WTC11 (cell line): Measurements from ENCODE around the gene ISG20L2. TPM values are rescaled to one million over a fixed set of nuclear protein-coding genes. Genes with fewer than 3 reads are reported as not detected.
A peak's percentile ranks its signal among the peaks of the same experiment; 100 is the strongest.

Experiments
- ATAC-seq: fragments of 200-7000 bp; cut with Tn5 transposase; 2 replicates; pipeline ENCODE4 v1.10.0; 2021; ENCODE audit warnings: mild to moderate bottlenecking, moderate library complexity
- CTCF ChIA-PET: fragments of 300-600 bp; sonication (Branson Sonifier 250); formaldehyde crosslinking; loops from one replicate; lab custom pipeline; 2021; ENCODE audit warnings: antibody characterized with exemption; lab: Charles Lee
- POLR2A ChIA-PET: fragments of 350-600 bp; sonication (Branson Sonifier 250); formaldehyde crosslinking; loops from one replicate; lab custom pipeline; 2021; ENCODE audit warnings: antibody characterized with exemption; lab: Charles Lee
- DNase-seq: peaks from one replicate; pipeline ENCODE4 v3.0.0; 2021; ENCODE audit warnings: low spot score
- H3K27ac Mint-ChIP-seq: 2 replicates; pipeline ENCODE4 v1.8.0; 2021; ENCODE audit warnings: mixed read lengths
- H3K27me3 Mint-ChIP-seq: 2 replicates; pipeline ENCODE4 v1.8.0; 2021; ENCODE audit warnings: low read depth, mild to moderate bottlenecking, moderate library complexity, mixed read lengths
- H3K36me3 Mint-ChIP-seq: 2 replicates; pipeline ENCODE4 v1.8.0; 2021; ENCODE audit warnings: mixed read lengths
- H3K4me1 Mint-ChIP-seq: 2 replicates; pipeline ENCODE4 v1.8.0; 2022; ENCODE audit warnings: mixed read lengths
- H3K4me3 Mint-ChIP-seq: 2 replicates; pipeline ENCODE4 v1.8.0; 2021; ENCODE audit warnings: mild to moderate bottlenecking, moderate library complexity, mixed read lengths
- H3K9me3 Mint-ChIP-seq: 2 replicates; pipeline ENCODE4 v1.8.0; 2021; ENCODE audit warnings: mixed read lengths
- ATF1 ChIP-seq: sonication (generic); formaldehyde crosslinking; IDR thresholded peaks from 2 replicates; pipeline ENCODE4 v1.8.1; 2023; ENCODE audit warnings: mild to moderate bottlenecking, moderate library complexity, missing genetic modification reagents
- E2F4 ChIP-seq: sonication (generic); formaldehyde crosslinking; IDR thresholded peaks from 2 replicates; pipeline ENCODE4 v1.8.1; 2022; ENCODE audit warnings: low read depth, mild to moderate bottlenecking, moderate library complexity, missing genetic modification reagents, borderline replicate concordance
- ERG ChIP-seq: fragments of 250-450 bp; sonication (Bioruptor Pico); IDR thresholded peaks from 2 replicates; pipeline ENCODE4 v1.8.0; 2021; ENCODE audit warnings: mild to moderate bottlenecking
- ETV6 ChIP-seq: sonication (generic); formaldehyde crosslinking; IDR thresholded peaks from 2 replicates; pipeline ENCODE4 v1.8.1; 2022; ENCODE audit warnings: mild to moderate bottlenecking, missing genetic modification reagents
- HMGXB4 ChIP-seq: sonication (generic); formaldehyde crosslinking; IDR thresholded peaks from 2 replicates; pipeline ENCODE4 v1.8.1; 2023; ENCODE audit warnings: mild to moderate bottlenecking, moderate library complexity, missing genetic modification reagents
- JUN ChIP-seq: sonication (generic); formaldehyde crosslinking; IDR thresholded peaks from 2 replicates; pipeline ENCODE4 v1.8.0; 2023; ENCODE audit warnings: mild to moderate bottlenecking, missing genetic modification reagents
- MYBL2 ChIP-seq: sonication (generic); formaldehyde crosslinking; IDR thresholded peaks from 2 replicates; pipeline ENCODE4 v1.8.1; 2023; ENCODE audit warnings: mild to moderate bottlenecking, moderate library complexity, missing genetic modification reagents
- NFYB ChIP-seq: sonication (generic); formaldehyde crosslinking; conservative IDR thresholded peaks from 2 replicates; pipeline ENCODE4 v1.8.0; 2022; ENCODE audit warnings: low read depth, missing genetic modification reagents
- TEAD1 ChIP-seq: sonication (generic); formaldehyde crosslinking; IDR thresholded peaks from 2 replicates; pipeline ENCODE4 v1.8.0; 2022; ENCODE audit warnings: mild to moderate bottlenecking, missing genetic modification reagents
- TEAD4 ChIP-seq: sonication (generic); formaldehyde crosslinking; IDR thresholded peaks from 2 replicates; pipeline ENCODE4 v1.8.0; 2022; ENCODE audit warnings: mild to moderate bottlenecking, missing genetic modification reagents
- TP53 ChIP-seq: sonication (generic); formaldehyde crosslinking; IDR thresholded peaks from 2 replicates; pipeline ENCODE4 v1.8.1; 2023; ENCODE audit warnings: mild to moderate bottlenecking, missing genetic modification reagents
- ZNF138 ChIP-seq: sonication (generic); formaldehyde crosslinking; conservative IDR thresholded peaks from 2 replicates; pipeline ENCODE4 v1.8.1; 2022; ENCODE audit warnings: mild to moderate bottlenecking, moderate library complexity, missing genetic modification reagents
- ZNF219 ChIP-seq: sonication (generic); formaldehyde crosslinking; IDR thresholded peaks from 2 replicates; pipeline ENCODE4 v1.8.0; 2023; ENCODE audit warnings: missing genetic modification reagents, mild to moderate bottlenecking, borderline replicate concordance
- ZNF281 ChIP-seq: sonication (generic); formaldehyde crosslinking; IDR thresholded peaks from 2 replicates; pipeline ENCODE4 v1.8.0; 2023; ENCODE audit warnings: mild to moderate bottlenecking, missing genetic modification reagents
- ZNF423 ChIP-seq: fragments of 250-450 bp; sonication (Bioruptor Pico); IDR thresholded peaks from 2 replicates; pipeline ENCODE4 v2.1.2; 2022; ENCODE audit warnings: mild to moderate bottlenecking, moderate library complexity
- total RNA-seq: library from RNA; stranded (reverse); gene quantifications from 3 replicates; pipeline ENCODE4 v1.2.3, GENCODE V29; 2021
- TF ChIP-seq, protein P1 (sequence below): sonication (generic); formaldehyde crosslinking; IDR thresholded peaks from 2 replicates; pipeline ENCODE4 v1.8.1; 2022; ENCODE audit warnings: mild to moderate bottlenecking, missing genetic modification reagents, moderate library complexity, borderline replicate concordance
- TF ChIP-seq, protein P2 (sequence below): fragments of 250-450 bp; sonication (Bioruptor Pico); IDR thresholded peaks from 2 replicates; pipeline ENCODE4 v1.9.0; 2021; ENCODE audit warnings: mild to moderate bottlenecking
- TF ChIP-seq, protein P3 (sequence below): sonication (generic); formaldehyde crosslinking; IDR thresholded peaks from 2 replicates; pipeline ENCODE4 v1.8.0; 2022; ENCODE audit warnings: mild to moderate bottlenecking, missing genetic modification reagents
- TF ChIP-seq, protein P4 (sequence below): fragments of 250-450 bp; sonication (Bioruptor Pico); IDR thresholded peaks from 2 replicates; pipeline ENCODE4 v1.9.0; 2021; ENCODE audit warnings: moderate library complexity, mild to moderate bottlenecking, inconsistent platforms, borderline replicate concordance
- TF ChIP-seq, protein P5 (sequence below): sonication (generic); formaldehyde crosslinking; IDR thresholded peaks from 2 replicates; pipeline ENCODE4 v1.8.1; 2023; ENCODE audit warnings: mild to moderate bottlenecking, missing genetic modification reagents
- TF ChIP-seq, protein P6 (sequence below): sonication (generic); formaldehyde crosslinking; conservative IDR thresholded peaks from 2 replicates; pipeline ENCODE4 v1.8.1; 2022; ENCODE audit warnings: mild to moderate bottlenecking, missing genetic modification reagents

ISG20L2 gene
- total RNA-seq, 1 experiment from 2014 or later: 43.8 TPM

GRCh38 chr1:156692925-156693847 lies 35.4 kb downstream of the ISG20L2 start:
- Mint-ChIP-seq H3K36me3 (peaks cover 8% of the 10 kb centered on the region; the same call in 1 of the 2 replicates), H3K4me3 (peak overlapping the region; percentile 62), H3K27me3 (peaks cover 7% of the 10 kb centered on the region; the same call in 1 of the 2 replicates), H3K9me3 (no peaks in the 10 kb centered on the region), H3K27ac (peak overlapping the region; percentile 98), H3K4me1 (peaks cover 69% of the 10 kb centered on the region)
- DNase-seq (peak; percentile 98), ATAC-seq (peak; percentile 73)
- ChIA-PET POLR2A (interaction anchor here (1.0 to 8.0 kb wide), 9 partner anchors 14 to 231 kb away, joined by 3 to 195 read pairs (median 9); partner anchors contain the start of genes CRABP2, HDGF, ISG20L2 and METTL25B), CTCF (interaction anchor here (0.7 to 17.1 kb wide), 12 partner anchors 9 to 212 kb away, joined by 3 to 1553 read pairs (median 8); partner anchors contain the start of genes CRABP2, HAPLN2, INSRR and ISG20L2)
- TF ChIP-seq, protein P1, sequence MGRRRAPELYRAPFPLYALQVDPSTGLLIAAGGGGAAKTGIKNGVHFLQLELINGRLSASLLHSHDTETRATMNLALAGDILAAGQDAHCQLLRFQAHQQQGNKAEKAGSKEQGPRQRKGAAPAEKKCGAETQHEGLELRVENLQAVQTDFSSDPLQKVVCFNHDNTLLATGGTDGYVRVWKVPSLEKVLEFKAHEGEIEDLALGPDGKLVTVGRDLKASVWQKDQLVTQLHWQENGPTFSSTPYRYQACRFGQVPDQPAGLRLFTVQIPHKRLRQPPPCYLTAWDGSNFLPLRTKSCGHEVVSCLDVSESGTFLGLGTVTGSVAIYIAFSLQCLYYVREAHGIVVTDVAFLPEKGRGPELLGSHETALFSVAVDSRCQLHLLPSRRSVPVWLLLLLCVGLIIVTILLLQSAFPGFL (CRISPR knock-in tag): no peak
- TF ChIP-seq TP53 (CRISPR knock-in tag) (no peak), ZNF281 (CRISPR knock-in tag) (peak; percentile 98), TEAD4 (CRISPR knock-in tag) (no peak), NFYB (CRISPR knock-in tag) (no peak), ZNF138 (CRISPR knock-in tag) (no peak), HMGXB4 (no peak), ATF1 (CRISPR knock-in tag) (no peak), E2F4 (CRISPR knock-in tag) (no peak), ZNF423 (CRISPR knock-in tag) (peak; percentile 31; the same call in 1 of the 2 replicates), JUN (CRISPR knock-in tag) (no peak), TEAD1 (CRISPR knock-in tag) (peak; percentile 79; the same call in 1 of the 2 replicates), ZNF219 (CRISPR knock-in tag) (0 out of 2 replicates have a peak, but pooled peaks have one; percentile 76), ETV6 (CRISPR knock-in tag) (peak; percentile 49; the same call in 1 of the 2 replicates), ERG (CRISPR knock-in tag) (no peak), MYBL2 (no peak)
- TF ChIP-seq, protein P2, sequence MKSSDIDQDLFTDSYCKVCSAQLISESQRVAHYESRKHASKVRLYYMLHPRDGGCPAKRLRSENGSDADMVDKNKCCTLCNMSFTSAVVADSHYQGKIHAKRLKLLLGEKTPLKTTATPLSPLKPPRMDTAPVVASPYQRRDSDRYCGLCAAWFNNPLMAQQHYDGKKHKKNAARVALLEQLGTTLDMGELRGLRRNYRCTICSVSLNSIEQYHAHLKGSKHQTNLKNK (CRISPR knock-in tag): no peak
- TF ChIP-seq, protein P3, sequence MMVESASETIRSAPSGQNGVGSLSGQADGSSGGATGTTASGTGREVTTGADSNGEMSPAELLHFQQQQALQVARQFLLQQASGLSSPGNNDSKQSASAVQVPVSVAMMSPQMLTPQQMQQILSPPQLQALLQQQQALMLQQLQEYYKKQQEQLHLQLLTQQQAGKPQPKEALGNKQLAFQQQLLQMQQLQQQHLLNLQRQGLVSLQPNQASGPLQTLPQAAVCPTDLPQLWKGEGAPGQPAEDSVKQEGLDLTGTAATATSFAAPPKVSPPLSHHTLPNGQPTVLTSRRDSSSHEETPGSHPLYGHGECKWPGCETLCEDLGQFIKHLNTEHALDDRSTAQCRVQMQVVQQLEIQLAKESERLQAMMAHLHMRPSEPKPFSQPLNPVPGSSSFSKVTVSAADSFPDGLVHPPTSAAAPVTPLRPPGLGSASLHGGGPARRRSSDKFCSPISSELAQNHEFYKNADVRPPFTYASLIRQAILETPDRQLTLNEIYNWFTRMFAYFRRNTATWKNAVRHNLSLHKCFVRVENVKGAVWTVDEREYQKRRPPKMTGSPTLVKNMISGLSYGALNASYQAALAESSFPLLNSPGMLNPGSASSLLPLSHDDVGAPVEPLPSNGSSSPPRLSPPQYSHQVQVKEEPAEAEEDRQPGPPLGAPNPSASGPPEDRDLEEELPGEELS (CRISPR knock-in tag): peak; percentile 65; the same call in 1 of the 2 replicates
- TF ChIP-seq, protein P4, sequence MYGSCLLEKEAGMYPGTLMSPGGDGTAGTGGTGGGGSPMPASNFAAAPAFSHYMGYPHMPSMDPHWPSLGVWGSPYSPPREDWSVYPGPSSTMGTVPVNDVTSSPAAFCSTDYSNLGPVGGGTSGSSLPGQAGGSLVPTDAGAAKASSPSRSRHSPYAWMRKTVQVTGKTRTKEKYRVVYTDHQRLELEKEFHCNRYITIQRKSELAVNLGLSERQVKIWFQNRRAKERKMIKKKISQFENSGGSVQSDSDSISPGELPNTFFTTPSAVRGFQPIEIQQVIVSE (CRISPR knock-in tag): no peak
- TF ChIP-seq, protein P5, sequence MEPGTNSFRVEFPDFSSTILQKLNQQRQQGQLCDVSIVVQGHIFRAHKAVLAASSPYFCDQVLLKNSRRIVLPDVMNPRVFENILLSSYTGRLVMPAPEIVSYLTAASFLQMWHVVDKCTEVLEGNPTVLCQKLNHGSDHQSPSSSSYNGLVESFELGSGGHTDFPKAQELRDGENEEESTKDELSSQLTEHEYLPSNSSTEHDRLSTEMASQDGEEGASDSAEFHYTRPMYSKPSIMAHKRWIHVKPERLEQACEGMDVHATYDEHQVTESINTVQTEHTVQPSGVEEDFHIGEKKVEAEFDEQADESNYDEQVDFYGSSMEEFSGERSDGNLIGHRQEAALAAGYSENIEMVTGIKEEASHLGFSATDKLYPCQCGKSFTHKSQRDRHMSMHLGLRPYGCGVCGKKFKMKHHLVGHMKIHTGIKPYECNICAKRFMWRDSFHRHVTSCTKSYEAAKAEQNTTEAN: no peak
- TF ChIP-seq, protein P6, sequence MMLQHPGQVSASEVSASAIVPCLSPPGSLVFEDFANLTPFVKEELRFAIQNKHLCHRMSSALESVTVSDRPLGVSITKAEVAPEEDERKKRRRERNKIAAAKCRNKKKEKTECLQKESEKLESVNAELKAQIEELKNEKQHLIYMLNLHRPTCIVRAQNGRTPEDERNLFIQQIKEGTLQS: no peak
